Measurements from ENCODE around the gene RHBDF2. TPM values are rescaled to one million over a fixed set of nuclear protein-coding genes. Genes with fewer than 3 reads are reported as not detected.
"Not testable (repeated sequence)": the region's sequence is repeated elsewhere in the genome, so short reads cannot be mapped to it uniquely, and the experiment has no call there.

The RHBDF2 gene
- polyA plus RNA-seq, 3 donors: 36.9 to 124 (median 68.6) TPM

- H3K4me3 ChIP-seq (replicated peaks in 1 of 3; ENCODE audit: low read depth in 2 of 3, low read length in 3 of 3): no peak overlapping the region
- peaks cover 22% of the 10 kb centered on the region for H3K4me1 Mint-ChIP-seq
- no peaks in the 10 kb centered on the region for H4K20me1 ChIP-seq (ENCODE audit: insufficient read depth, low read length)
- no peak for TF ChIP-seq CTCF (IDR thresholded peaks at IDR 0.05)
- peak overlapping the region in 1 of 2 donors; percentile 48 for H3K4me3 Mint-ChIP-seq
- no peaks in the 10 kb centered on the region for H3K79me2 ChIP-seq (ENCODE audit: insufficient read depth, low read length)
- H2AFZ ChIP-seq (ENCODE audit: insufficient read depth, low read depth, low read length, poor library complexity, severe bottlenecking): no peak overlapping the region
- H3K4me1 ChIP-seq (ENCODE audit: control insufficient read depth in 1 of 2, insufficient read depth in 2 of 2, low read length in 2 of 2): peaks cover 4 to 20% of the 10 kb centered on the region in 2 donors
- DNase-seq: no peak
- no peak overlapping the region for H3K27ac ChIP-seq (ENCODE audit: low read depth in 1 of 2, low read length in 2 of 2)
- H3K27me3 ChIP-seq (ENCODE audit: control insufficient read depth in 2 of 2, insufficient read depth in 2 of 2, low read length in 2 of 2): peaks cover 0 to 27% of the 10 kb centered on the region in 2 donors
- peaks cover 21 to 36% (median 29%) of the 10 kb centered on the region in 3 donors for H3K27me3 Mint-ChIP-seq (ENCODE audit: low read depth in 3 of 3)
- no peak overlapping the region for H3K4me2 ChIP-seq (replicated peaks; ENCODE audit: extremely low read depth, low read length, poor library complexity, severe bottlenecking)
- WGBS (ENCODE audit: insufficient coverage): 70% methylated on average over 10 of the region's 15 CpGs
- H3K9ac ChIP-seq (ENCODE audit: insufficient read depth, low read length, poor library complexity, severe bottlenecking): no peak overlapping the region
- no peaks in the 10 kb centered on the region for H3K9me3 ChIP-seq (replicated peaks in 1 of 2; ENCODE audit: control insufficient read depth in 1 of 2, insufficient read depth in 1 of 2, low read length in 2 of 2)
- peak overlapping the region in 1 of 7 donors; percentile 81 for H3K27ac Mint-ChIP-seq
- H3K36me3 ChIP-seq (replicated peaks in 1 of 2; ENCODE audit: control insufficient read depth in 1 of 2, insufficient read depth in 2 of 2, low read length in 2 of 2): no peaks in the 10 kb centered on the region
- no peaks in the 10 kb centered on the region for H3K36me3 Mint-ChIP-seq
- H3K9me3 Mint-ChIP-seq: peaks cover 0 to 3% (median 0%) of the 10 kb centered on the region in 7 donors
- intact Hi-C loops (cut with micrococcal nuclease): loop anchor here in 1 of 2 donors (10.0 kb wide), 1 partner anchor 177 kb away; no protein-coding TSS in a partner anchor
These were observed 26.9 kb upstream of the RHBDF2 start for GRCh38 chr17:76528156-76528527.

DNA sequence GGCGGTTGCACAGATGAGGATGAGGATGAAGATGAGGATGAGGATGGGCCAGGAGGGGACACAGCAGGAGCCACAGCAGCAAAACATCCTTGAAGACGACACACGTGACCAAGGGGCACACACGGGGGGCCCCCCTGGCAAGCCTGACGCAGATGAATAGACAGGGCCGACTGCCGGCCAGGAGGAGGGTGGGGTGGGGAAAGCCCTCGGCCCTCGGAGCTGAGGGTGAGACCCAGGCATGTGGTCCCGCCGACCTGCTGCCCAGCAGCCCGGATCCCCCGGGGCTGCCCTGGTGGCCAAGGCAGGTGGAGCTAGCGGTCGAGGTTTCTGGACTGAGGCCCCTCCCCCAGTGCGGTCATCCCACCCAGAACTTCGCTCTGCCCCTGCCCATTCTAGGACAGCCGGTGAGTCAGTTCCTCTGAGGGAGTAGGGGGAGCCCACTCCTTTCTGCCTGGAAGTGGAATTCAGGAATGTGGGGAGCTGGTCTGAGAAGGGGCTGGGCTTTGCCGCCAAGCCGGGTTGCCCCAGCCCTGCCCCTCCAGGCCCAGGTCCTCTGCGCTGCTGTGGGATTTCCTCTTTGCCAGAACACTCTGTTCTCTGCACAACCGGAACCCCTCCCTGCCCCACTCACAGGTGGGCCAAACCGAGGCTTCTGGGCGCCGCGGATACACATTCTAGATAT lies 26.3 kb upstream of the RHBDF2 start:
- Mint-ChIP-seq H3K4me3 (peak overlapping the region in 1 of 2 donors; percentile 82), H3K36me3 (no peaks in the 10 kb centered on the region), H3K27ac (peak overlapping the region in 1 of 7 donors; percentile 9), H3K4me1 (peaks cover 24% of the 10 kb centered on the region), H3K9me3 (peaks cover 0 to 3% (median 0%) of the 10 kb centered on the region in 7 donors), H3K27me3 (ENCODE audit: low read depth in 3 of 3) (peaks cover 20 to 37% (median 28%) of the 10 kb centered on the region in 3 donors)
- DNase-seq: peak in 1 of 3 donors; percentile 56
- Histone ChIP-seq H3K9ac (ENCODE audit: insufficient read depth, low read length, poor library complexity, severe bottlenecking) (no peak overlapping the region), H3K9me3 (replicated peaks in 1 of 2; ENCODE audit: control insufficient read depth in 1 of 2, insufficient read depth in 1 of 2, low read length in 2 of 2) (no peaks in the 10 kb centered on the region), H3K79me2 (ENCODE audit: insufficient read depth, low read length) (no peaks in the 10 kb centered on the region), H3K27ac (ENCODE audit: low read depth in 1 of 2, low read length in 2 of 2) (no peak overlapping the region), H2AFZ (ENCODE audit: insufficient read depth, low read depth, low read length, poor library complexity, severe bottlenecking) (no peak overlapping the region), H3K27me3 (ENCODE audit: control insufficient read depth in 2 of 2, insufficient read depth in 2 of 2, low read length in 2 of 2) (peaks cover 0 to 27% of the 10 kb centered on the region in 2 donors), H3K4me1 (ENCODE audit: control insufficient read depth in 1 of 2, insufficient read depth in 2 of 2, low read length in 2 of 2) (peaks cover 4 to 24% of the 10 kb centered on the region in 2 donors), H3K4me2 (replicated peaks; ENCODE audit: extremely low read depth, low read length, poor library complexity, severe bottlenecking) (no peak overlapping the region), H4K20me1 (ENCODE audit: insufficient read depth, low read length) (no peaks in the 10 kb centered on the region), H3K4me3 (replicated peaks in 1 of 3; ENCODE audit: low read depth in 2 of 3, low read length in 3 of 3) (no peak overlapping the region), H3K36me3 (replicated peaks in 1 of 2; ENCODE audit: control insufficient read depth in 1 of 2, insufficient read depth in 2 of 2, low read length in 2 of 2) (no peaks in the 10 kb centered on the region)
- no peak for TF ChIP-seq CTCF (IDR thresholded peaks at IDR 0.05)
- intact Hi-C loops (cut with micrococcal nuclease): loop anchor here in 1 of 2 donors (10.0 kb wide), 1 partner anchor 177 kb away; no protein-coding TSS in a partner anchor
- 24% methylated on average over 12 of the region's 26 CpGs for WGBS (ENCODE audit: insufficient coverage)

DNA sequence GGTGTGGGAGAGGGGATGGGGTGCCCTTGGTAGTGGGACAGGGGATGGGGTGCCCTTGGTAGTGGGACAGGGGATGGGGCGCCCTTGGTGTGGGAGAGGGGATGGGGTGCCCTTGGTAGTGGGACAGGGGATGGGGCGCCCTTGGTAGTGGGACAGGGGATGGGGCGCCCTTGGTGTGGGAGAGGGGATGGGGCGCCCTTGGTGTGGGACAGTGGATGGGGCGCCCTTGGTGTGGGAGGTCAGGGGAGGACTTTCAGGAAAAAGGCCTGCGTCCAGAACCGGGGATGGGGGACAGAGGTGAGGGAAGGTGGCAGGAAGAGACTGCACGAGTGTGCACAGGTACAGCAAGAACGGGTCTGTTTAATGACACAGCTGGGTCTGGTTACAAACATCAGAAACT lies 25.8 kb upstream of the RHBDF2 start:
- peaks cover 4 to 24% of the 10 kb centered on the region in 2 donors for H3K4me1 ChIP-seq (ENCODE audit: control insufficient read depth in 1 of 2, insufficient read depth in 2 of 2, low read length in 2 of 2)
- H3K27me3 ChIP-seq (ENCODE audit: control insufficient read depth in 2 of 2, insufficient read depth in 2 of 2, low read length in 2 of 2): peaks cover 0 to 27% of the 10 kb centered on the region in 2 donors
- 69% methylated on average over 7 of the region's 9 CpGs for WGBS (ENCODE audit: insufficient coverage)
- not testable (repeated sequence) for H3K9me3 Mint-ChIP-seq; H3K36me3 ChIP-seq (replicated peaks in 1 of 2; ENCODE audit: control insufficient read depth in 1 of 2, insufficient read depth in 2 of 2, low read length in 2 of 2); H3K4me3 ChIP-seq (replicated peaks in 1 of 3; ENCODE audit: low read depth in 2 of 3, low read length in 3 of 3); H3K36me3 Mint-ChIP-seq; DNase-seq; H3K4me2 ChIP-seq (replicated peaks; ENCODE audit: extremely low read depth, low read length, poor library complexity, severe bottlenecking); H3K9ac ChIP-seq (ENCODE audit: insufficient read depth, low read length, poor library complexity, severe bottlenecking); H3K9me3 ChIP-seq (replicated peaks in 1 of 2; ENCODE audit: control insufficient read depth in 1 of 2, insufficient read depth in 1 of 2, low read length in 2 of 2); H4K20me1 ChIP-seq (ENCODE audit: insufficient read depth, low read length); H3K79me2 ChIP-seq (ENCODE audit: insufficient read depth, low read length); H3K27ac ChIP-seq (ENCODE audit: low read depth in 1 of 2, low read length in 2 of 2); H2AFZ ChIP-seq (ENCODE audit: insufficient read depth, low read depth, low read length, poor library complexity, severe bottlenecking)
- intact Hi-C loops (cut with micrococcal nuclease): loop anchor here in 1 of 2 donors (10.0 kb wide), 1 partner anchor 178 kb away; no protein-coding TSS in a partner anchor
- H3K4me1 Mint-ChIP-seq: peaks cover 24% of the 10 kb centered on the region
- H3K27ac Mint-ChIP-seq: peak overlapping the region in 2 of 7 donors; percentile 9 to 28
- peak overlapping the region in 1 of 2 donors; percentile 82 for H3K4me3 Mint-ChIP-seq
- H3K27me3 Mint-ChIP-seq (ENCODE audit: low read depth in 3 of 3): peaks cover 19 to 37% (median 27%) of the 10 kb centered on the region in 3 donors
